Endometrium (tissue), 2 donors: ENCODE measurements around the gene TRPM5.

ENCODE experiments used
- FAIRE-seq: peaks from 2 replicates; lab custom pipeline; 2012; peaks lifted over from hg19 to GRCh38; lab: Jason Lieb, UNC
- donor health status: control.
- donor health status: control.

TRPM5 gene

GRCh38 chr11:2468363-2469235 is 24.3 kb upstream of the TRPM5 start:
- FAIRE-seq: no peak

DNA sequence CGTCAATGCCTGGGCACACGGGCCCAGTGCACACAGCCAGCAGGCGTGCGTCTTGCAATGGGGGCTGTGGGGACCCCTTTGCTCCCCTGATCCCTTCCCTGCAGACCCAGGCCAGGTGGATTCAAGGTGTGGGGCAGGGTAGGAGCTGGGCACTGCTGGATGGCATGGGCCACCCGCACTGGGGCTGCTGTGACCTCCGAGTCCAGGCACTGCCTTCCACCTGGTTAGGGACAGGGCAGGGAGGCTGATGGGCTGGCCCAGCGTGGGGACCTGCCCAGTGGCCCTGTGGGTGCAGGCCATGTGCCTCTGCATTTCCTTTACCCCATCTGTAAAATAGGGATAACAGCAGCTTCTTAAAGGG is 23.4 kb upstream of the TRPM5 start:
- FAIRE-seq: no peak

GRCh38 chr11:2466869-2467694 is 22.8 kb upstream of the TRPM5 start:
- no peak for FAIRE-seq

- FAIRE-seq: no peak
These were observed 21.9 kb upstream of the TRPM5 start for GRCh38 chr11:2466069-2466801.

GRCh38 chr11:2465202-2466068 is 21.1 kb upstream of the TRPM5 start:
- FAIRE-seq: no peak

DNA sequence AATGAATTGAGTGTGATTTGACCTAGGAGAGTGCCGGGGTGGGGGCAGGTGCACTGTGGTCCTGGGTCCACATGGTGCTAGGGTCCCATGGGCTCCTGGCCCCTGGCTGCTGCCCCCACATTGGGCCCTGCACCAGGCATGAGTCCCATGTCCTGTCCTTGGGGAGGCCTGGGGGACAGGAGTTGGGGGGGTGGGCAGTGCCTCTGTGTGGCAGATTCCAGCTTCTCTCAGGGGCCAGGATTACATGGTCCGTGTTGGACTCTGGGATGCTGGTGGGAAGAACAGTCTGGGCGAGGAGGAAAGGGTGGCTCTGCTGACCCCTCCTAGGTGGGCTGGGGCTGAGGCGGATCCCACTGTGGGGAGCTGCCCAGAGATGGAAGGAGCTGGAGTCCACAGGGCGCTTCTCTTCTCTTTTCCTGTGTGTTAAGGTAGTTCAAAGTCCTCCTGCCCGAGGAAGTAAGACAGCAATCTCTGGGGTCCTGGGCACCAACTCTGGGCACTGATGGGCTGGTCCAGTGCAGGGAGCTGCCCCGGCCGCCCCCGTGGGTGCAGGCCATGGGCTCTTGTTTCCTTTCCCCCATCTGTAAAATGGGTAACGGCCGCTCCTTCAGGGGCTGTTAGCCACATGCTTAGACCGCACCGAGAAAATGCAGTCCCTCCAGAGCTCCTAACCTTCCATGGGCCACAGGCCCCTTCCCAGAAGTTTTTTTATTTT is 20.3 kb upstream of the TRPM5 start:
- no peak for FAIRE-seq

- FAIRE-seq: no peak
These were observed 19.5 kb upstream of the TRPM5 start for GRCh38 chr11:2463766-2464277.

- FAIRE-seq: no peak
These were observed 18.9 kb upstream of the TRPM5 start for GRCh38 chr11:2462986-2463765.

DNA sequence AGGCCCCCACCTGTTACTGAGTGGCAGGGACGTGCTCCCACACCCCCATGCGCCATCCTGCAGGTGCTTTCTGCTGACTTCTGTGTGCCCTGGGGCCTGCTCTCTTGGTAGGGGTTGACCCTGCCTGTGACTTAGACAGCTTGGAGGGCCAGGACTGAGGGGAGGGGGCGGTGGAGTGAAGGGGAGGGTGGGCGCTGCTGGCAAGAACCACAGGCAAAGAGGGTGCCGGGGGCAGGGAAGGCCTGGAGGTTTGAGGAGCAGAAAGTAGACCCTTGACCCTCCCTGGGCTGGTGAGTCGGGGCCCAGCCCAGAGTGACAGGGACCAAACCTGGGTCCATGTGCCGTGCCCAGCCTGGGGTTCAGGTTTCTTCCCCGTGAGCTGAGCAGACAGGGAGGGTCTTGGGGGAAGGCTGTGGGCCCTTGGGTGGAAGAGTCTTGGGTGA is 18.2 kb upstream of the TRPM5 start:
- FAIRE-seq: no peak

DNA sequence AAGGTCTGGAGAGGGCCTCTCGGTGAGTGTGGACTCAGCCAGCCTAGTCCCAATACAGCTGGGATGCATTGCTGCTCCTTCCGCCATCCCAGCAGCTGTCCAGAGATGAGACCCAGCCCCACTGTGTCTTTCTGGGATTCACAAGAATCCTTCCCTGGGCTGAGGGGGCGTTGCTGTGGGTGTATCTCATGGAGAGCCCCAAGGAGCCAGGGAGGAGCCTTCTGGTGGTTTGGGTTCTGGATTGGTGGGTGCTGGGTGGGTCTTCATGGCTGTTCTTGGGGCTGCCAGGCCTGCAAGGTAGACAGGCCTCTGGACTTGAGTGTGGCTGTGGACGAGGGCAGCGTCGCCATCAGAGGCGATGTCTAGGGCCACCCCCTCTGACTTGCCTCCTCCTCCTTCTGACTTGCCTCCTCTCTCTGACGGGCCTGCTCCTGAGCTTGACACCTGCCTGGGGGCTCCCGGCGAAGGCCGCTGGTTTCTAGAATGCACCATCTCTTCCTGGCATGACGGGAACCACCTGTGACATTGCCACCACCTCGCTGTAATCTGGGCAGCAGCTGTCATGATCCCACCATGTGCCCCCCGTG is 17.7 kb upstream of the TRPM5 start:
- FAIRE-seq: no peak

DNA sequence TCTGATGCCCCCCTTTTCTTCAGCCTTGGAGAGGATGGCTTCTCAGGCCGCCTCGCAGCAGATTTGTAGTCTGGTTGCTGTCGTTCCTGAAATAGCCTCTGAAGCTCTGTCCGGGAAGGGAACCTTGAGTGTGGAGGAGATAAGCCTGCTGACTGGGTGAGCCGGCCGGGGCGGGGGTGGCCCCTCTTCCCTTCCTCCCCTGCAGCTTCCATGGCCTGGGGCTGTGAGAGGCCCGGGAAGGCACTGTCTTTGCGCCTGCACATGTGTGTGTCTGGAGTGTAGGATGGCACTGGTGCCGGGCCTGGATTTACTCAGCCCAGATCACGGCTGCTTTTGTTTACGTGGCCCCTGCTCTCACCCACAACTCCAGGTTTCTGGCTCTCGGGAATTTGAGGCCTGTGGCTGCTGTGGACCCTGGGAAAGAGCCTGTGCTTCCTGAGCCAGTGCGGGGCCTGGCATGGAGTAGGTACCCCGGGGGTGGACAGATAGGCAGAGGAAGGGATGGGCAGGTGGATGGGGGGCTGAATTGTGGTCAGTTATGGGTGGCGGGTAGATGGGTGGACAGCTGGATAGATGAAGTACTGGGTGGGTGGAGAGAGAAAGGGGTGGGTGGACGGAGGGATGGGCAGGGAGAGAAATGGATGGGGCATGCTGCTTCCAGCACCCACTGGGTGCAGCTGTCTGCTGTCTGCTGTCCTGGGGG is 17.1 kb upstream of the TRPM5 start:
- no peak for FAIRE-seq

DNA sequence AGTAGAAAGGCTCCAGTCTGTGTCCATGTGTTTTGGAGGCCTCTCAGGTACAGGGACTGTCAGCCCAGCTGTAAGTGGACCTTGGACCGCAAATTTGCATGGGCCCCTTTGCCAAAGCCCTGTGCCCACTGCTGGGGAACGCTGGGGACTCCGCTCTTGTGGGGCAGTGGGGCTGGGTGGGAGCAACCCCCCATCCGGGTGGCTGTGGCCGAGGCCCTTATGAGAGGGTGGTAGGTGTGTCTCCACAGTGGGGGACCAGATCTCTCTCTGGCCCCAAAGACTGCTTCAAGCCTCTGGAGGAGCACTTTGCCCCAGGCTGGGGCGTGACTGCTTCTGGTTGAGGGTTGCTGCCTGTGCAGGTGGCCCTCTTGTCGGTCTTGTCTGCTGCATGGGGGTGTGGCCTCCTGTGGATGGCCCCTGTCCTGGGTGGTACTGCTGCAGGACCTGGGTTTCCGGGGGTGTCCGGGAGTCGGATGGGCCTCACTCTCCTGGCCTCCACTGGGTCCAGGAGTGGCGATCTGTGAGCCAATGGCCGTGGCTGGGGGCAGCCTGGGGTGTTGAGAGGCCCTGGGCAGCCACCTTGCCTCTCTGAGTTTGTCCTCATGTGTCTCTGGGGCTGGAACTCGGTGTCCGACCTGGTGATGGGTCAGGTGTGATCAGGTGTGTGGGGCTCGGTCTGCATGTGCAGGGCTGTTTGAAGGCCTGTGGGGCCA is 16.4 kb upstream of the TRPM5 start:
- no peak for FAIRE-seq

DNA sequence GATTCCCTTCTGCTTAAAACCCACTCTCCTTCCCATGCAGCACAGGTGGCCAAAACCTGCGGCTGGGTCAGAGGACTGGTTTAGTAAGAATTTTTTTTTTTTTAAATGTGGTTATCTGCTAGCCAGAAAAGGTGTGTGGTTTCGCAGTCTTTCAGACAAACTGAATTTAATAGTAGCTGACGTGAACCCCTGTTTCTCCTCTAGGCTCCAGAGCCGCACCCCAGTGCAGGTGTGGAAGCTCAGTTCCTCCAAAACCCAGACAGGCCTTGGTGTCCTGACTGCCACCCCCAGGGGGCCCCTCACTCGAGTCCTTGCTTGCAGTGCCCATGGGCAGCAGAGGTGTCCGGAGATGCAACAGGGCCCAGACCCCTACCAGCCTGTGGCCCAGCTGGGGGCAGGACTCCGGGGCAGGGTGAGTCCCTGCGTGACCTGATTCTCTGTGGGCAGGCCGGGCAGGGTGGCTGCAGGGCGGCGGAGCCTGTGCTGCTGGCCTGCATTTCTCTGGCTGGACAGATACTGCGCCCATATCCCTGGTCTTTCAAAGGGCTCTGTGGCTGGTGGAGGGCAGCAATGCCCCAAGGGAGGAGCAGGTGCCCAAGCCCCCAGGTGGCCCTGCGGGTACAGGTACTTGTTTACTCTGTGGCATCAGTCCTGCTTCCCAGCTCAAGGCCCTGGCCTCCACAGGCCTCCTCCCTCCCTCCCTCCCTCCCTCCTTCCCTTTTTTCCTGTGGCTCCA is 15.7 kb upstream of the TRPM5 start:
- no peak for FAIRE-seq

GRCh38 chr11:2459016-2459725 is 14.9 kb upstream of the TRPM5 start:
- FAIRE-seq: no peak

GRCh38 chr11:2458321-2458720 is 14.0 kb upstream of the TRPM5 start:
- no peak for FAIRE-seq

DNA sequence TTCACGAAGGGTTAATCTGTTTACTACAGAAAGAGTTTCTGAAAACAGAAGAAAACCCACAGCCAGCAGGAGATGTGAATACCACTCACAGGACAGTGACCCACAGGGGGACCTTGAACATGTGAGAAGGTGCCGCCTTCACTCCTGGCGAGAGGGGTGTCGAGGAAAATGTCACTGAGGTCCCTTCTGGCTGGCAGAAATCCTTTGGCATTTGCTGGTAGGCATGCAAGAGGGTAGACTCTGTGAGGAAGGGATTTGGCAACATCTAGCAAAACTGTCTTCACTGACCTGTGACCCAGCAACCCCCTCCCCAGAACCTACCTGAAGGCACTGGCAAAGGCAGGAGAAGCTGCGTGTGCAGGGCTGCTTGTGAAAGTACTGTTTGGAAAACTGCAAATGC is 9.1 kb upstream of the TRPM5 start:
- no peak for FAIRE-seq
